ENCODE measurements around the gene PLXNC1.
A peak's percentile ranks its signal among the peaks of the same experiment; 100 is the strongest.

The PLXNC1 gene

DNA sequence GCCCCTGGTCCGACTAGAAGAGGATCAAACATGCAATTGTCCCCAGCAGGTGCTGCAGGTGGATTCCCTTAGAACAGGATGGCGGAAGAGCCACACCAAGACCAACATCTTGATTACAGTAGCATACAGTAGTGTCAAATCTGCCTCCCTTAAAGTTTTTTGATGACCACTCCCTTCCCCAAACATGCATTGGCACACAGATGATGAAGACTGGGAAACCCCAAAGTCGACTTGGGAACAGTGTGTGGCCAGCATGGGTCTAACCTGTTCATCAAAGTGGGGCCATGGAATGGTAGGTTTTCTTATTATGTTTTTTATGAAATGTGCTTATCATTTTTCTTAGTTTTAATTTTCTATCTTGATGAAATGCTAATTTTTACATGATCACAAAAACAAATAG is 8.8 kb downstream of the PLXNC1 start:
- DNase-seq = no peak

DNA sequence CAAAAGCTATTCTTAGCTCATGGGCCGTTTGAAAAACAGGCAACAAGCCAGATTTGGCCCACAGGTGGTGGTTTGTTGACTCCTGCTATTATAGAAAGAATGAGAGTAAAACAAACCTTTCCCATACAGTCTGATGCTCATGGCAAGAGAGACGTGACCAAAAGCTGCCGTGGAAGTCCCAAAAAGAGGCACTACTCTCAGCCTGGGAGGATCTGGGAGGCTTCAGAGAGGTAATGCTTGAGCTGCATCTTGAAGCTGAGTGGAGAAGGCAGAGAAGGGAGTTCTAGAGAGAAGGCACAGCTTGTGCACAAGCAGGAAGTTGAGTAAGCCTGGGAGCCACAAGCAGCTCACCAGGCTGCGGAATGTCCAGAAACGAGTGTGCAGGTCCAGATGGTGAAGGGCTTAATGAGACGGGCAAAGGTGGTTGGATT is 9.6 kb downstream of the PLXNC1 start:
- no peak for DNase-seq

DNA sequence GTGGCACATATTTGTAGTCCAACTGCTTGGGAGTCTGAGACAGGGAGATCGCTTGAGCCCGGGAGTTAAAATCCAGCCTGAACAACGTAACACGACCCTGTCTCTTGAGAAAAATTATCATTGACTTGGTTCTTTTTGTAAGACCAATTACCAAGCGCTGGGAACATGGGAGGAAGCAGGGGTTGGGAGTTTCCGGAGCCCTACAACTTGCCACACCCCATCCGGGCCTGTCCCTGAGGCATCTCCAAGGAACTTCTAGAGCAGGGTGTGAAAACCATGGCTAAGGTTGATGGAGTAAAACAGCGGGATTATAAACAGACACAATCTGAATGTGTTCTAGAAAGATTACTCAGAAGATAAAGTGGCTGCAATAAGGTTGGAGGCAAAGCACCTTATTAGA is 10.3 kb downstream of the PLXNC1 start:
- no peak for DNase-seq

DNA sequence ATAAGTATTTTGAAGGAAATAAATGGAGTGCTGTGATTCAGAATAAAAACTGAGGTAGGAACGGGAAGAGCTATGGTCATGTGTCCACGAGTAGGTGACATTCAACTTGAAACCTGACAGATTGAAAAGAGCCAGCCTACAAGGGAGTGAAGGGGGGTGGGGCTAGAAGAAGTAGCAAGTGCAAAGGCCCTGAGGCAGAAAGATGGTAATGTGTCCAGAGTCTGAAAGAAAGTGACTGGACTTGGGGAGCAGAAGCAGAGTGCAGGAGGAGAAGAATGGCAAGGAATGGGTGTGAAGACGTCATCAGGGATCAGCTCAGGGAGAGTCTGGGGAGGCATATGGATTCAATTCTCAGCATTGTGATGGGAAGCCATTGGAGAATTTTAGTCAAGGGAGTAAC is 13.7 kb downstream of the PLXNC1 start:
- DNase-seq = no peak

DNA sequence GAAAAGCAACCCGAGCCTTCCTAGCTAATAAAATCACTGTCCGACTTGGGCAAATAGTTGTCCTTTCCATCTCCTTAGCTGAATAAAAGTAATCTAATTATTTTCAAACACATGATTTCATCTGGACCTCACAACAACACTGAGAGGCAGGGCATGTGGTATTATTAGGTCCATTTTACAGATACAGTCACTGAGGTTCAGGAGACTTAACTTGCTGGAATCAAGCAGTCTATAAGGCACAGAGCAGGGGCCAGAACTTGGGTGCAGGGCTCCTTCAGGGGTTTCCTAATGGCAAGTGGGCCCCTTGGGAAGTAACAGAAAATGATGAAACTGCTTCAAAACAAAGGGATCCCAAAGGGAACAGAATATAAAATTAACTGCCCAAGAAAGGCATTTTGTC is 15.5 kb downstream of the PLXNC1 start:
- DNase-seq = no peak

DNA sequence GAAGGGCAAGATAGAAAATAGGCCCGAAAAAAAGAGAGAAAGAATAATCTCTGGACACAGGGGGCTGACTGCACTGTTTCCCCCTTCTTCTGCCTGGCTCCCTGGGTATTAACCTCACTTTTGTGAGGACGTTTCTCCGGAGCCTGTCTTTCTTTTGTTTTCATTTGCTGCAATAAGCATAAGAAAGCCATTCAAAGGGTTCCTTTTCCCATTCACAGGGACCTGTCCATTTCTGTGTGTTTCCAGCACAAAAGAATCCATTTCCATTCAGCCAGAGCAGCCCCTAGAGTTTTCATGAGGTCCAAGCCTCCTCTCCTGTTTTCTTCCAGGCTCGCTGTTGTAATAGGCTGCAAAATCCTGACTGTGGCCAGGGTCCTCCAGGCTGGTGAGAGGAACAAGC is 16.8 kb downstream of the PLXNC1 start:
- DNase-seq = no peak

DNA sequence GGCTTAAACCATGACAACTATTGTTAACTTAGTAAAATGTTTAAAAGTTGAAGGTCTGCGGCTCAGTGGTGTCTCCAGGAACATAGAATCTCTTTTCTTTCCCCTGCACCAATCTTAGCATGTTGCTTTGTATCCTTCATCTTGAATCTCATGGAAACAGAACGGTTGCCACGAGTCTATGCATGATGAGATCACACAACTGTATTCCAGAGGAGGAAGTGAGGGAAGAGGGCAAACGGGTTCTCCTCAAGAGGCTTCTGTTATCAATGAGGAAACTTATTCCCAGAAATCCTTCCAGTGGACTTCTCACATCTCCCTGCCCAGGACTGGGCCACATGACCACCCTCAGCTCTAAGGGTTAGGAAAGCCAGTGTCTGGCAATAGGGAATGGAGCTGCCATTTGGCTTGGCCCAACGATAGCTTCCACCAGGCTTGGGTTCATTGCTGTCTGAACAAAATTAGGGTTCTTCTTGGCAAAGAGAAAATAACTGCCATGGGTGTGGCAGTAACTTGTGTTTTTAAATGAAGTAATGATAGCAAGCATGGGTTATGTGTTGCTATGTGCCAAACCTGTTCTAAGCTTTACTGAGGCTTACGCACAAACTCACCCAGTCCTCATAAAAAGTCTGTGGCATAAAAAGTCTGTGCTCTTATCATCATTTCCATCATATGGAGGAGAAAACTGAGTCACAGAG is 17.4 kb downstream of the PLXNC1 start:
- DNase-seq = no peak

DNA sequence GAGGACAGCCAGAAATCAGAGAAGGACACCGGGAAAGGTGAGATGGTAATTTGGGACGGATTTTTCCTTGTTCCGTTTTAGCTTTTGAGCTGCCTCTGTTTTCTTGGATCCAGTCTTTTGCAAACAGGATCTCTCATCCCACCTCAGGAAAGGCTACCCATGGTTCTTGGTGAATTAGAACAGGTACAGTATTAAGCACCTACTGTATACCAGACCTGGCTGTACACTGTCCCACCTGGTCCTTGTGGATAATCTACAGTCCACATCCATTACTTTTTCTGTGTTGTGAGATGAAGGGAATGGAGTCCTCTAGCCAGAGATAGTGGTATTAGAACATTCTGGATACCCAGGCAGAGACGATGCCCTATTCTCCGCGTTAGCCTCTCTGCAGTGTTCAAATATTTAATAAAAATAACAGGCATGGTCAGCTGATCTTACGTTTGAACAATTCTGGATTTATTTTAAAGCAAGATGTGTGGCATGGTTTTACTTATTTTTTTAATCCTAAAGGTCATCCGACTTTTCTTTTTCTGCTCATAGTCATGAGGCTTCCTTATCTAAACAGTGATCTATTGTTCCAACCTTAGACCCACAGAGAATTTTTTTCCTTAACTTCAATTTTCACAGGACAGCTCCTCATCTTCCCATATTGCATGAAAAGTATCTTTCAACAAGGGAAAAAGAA is 18.8 kb downstream of the PLXNC1 start:
- DNase-seq = no peak

DNA sequence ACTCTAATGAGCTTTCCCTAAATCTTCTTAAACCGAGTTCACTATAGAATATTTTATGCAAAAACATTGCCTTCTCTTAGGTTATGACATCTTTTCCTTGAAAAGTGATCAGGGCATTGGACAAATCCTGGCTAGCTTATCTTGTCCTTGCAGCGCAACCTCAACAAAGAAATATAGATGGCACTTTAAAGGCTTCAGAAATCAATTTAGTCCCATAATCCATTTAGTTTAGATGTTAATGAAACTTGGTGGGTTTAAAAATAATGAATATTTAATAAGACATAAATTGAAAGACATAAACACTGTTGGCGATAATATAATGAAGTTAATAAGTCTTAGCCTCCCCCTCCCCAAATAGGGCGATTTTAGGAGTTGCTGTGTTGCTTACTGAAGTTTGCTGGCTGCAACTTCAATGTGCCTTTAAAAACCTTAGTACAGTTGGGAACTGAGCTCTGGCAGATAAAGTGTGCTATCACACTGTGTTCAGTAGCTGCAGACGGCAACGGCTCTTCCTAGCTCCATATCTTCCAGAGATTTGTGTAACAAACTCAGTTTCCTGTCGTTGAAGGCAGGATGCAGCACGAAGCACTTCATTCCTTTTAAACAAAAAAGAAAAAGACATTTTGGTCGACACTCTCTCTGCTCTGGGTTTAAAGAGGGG is 19.5 kb downstream of the PLXNC1 start:
- DNase-seq = no peak

DNA sequence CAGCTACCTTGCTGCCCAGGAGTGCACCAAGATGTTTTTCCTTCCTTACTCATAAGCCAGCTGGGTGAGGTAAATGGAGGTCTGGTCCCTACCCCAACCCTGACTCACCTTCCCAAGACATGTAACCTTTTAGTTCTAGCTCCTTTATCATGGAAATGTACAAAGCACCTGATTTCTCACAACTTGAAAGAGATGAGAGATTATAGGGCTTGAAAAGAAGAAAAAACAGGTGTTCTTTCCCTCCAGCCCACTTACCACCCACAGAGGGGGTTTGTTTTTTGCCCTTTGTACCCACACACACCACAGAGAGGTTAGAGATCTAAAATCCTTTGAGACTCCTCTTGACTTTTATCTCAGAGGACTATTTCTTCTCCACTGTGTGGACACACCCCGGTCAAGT is 21.1 kb downstream of the PLXNC1 start:
- DNase-seq = no peak

DNA sequence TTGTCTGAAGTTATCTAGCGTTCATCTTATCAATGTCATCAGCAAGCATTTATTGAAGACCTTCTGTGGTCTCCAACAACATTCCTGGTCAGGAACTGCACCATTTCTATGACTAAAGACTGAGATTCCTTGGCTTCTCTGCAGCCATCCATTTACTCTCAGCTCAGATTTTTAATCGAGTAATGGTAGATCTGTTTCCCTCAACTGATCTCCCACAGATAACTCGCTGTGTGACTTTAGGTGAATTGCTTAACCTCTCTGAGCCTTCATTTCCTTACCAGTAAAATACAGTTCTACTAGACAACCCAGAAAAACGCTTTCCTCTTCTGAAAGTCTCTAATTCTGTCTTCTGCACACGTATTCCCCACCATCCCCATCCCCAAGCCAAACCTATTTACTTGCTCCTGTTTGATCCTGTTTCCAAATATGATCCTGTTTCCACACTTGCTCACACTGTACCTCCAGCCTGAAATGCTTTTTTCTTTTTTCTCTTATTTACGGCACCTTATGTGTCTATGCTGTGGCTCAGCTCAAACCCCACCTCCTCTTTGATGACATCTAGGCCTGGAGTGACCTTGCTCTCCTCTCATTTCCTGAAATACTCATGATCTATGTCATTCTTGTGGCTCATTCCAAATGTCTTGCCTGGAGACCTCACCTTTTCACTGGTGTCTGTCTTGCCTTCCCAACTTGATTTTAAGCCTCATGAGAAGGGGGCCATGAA is 21.8 kb downstream of the PLXNC1 start:
- DNase-seq = no peak

DNA sequence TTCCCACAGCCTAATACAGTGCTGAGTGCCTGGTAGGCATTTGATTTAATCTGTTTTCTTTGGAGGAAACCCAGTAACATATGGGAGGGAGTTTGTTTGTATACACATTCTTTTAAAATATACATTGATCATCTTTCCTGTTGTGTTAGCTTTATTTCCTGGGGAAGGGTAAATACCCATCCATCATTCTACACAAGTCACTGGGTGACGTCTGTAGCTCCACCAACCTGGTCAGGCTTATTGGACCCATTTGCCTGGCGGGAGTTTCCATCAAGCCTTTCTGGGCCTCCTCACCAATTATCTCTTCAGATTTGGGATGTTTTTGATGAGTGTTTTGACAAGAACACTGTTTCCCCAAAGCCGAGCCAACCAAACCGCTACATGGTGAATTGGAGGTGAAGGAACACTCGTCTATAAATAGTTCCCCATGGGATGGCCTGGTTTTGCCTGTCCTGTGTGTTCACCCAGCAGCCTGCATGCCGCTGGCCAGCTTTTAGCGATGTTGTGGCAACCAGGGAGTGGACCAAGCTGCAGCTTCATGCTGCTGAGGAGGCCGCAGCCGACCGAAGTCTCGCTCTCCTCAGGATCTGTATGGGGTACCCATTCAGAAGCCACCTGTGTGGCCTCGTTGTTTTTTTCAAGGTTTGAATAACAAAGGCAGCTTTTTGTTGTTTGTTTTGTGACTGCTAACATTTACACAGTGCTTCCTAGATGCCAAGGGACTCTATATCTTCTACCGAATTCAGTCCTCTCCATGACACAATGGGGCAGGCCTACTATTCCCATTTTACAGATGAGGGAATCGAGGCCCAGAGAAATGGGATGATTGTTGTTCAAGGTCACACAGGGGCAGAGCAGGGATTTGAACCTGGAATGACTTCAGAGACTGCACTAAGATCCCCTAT is 22.6 kb downstream of the PLXNC1 start:
- DNase-seq = no peak

DNA sequence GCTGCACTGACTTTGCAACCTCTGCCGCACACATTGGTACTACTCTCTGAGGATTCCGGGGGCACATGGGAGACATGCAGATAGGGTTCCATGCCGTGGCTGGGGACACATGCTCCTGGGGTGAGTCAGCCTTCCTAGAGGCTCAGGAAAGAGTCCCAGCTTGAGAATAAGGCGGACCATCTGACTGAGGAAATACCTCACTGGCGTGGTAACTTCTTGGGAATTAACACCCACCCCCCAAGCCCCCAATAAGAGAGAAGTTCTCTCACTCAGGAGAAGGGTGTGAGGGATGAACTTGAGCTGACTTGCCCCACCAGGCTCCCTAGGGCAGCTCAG is 23.2 kb downstream of the PLXNC1 start:
- no peak for DNase-seq

DNA sequence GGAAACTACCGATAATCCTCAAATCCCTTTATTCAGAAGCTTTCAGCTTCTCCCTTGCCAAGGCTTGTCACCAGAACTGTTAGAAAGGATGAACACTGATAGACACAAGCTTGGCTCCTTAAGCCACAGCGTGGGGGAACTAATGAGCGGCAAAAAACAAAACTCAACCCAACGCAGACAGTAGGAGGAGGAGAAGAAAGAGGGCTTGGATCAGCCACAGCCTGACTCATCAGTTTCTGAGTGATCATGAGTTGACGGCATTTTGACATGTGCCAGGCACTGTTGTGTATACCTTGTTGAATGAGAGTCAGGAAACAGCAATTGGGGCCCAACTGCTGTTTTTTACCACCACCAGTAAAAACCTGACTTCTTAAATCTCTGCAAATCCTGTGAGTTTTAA is 23.7 kb downstream of the PLXNC1 start:
- peak in 1 of 58 donors; percentile 8 for DNase-seq

DNA sequence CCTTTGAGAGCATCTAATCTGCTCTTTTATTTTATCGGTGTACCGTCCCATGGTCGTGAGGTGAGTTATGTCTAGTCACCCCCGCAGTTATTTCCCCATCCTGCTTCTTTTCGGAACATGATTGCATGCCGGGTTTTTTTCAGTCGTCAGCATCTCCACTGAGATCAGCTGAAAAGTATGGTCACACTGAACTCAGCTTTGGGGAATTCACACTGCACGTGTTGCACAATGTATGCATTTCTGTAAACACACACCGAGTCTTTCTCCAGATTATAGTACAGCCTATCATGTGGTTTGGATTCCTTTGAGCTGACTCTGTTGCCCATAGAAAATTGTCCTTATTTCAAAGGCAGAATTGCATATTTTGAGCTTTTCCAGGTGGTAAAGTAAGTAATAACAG is 24.6 kb downstream of the PLXNC1 start:
- DNase-seq = peak in 1 of 58 donors; percentile 6

DNA sequence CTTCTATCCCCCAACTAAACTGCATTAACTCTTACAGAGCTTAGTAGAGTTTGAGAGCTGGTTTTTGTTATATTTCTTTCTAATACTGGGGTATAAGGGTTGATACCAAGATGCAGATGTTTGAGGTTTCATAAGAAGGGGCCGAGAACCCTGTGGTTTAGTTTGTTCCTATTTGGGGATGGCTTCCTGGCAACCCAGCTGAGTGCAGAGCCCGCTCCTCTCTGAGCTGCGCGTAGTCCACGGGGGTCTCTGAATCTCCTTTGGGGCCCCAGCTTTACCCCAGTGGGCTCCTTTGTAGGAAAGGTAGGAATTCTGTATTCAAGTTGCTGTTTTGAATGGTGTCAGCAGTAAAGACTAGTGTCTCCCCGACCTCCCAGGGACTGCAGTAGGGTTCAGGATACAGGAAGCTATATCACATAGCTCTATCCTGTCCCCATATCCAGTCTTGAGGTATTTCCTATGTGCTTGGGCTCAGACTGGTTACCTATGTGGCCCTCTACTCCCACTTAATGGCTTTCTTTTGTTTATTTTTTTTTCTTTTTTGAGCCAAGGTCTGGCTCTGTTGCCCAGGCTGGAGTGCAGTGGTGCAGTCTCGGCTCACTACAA is 25.4 kb downstream of the PLXNC1 start:
- DNase-seq = no peak

DNA sequence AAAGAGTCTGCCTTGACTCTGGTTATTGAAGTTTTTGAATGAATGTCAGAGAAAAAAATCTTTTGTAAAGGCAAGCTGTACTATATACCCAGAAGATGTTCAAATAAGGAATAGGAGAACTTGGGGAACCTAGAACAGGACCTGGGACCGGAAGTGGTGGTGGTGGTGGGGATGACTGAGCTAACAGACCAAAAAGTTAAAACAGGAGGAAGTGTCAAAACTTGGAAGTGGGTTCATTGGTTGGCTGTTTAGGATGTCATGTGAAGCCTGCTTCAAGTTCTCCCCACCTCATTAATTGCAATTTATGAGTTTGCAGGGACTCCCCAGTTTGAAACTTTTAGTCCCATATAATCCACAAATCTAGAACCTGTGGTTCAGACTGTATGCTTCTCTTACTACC is 26.2 kb downstream of the PLXNC1 start:
- DNase-seq = no peak

DNA sequence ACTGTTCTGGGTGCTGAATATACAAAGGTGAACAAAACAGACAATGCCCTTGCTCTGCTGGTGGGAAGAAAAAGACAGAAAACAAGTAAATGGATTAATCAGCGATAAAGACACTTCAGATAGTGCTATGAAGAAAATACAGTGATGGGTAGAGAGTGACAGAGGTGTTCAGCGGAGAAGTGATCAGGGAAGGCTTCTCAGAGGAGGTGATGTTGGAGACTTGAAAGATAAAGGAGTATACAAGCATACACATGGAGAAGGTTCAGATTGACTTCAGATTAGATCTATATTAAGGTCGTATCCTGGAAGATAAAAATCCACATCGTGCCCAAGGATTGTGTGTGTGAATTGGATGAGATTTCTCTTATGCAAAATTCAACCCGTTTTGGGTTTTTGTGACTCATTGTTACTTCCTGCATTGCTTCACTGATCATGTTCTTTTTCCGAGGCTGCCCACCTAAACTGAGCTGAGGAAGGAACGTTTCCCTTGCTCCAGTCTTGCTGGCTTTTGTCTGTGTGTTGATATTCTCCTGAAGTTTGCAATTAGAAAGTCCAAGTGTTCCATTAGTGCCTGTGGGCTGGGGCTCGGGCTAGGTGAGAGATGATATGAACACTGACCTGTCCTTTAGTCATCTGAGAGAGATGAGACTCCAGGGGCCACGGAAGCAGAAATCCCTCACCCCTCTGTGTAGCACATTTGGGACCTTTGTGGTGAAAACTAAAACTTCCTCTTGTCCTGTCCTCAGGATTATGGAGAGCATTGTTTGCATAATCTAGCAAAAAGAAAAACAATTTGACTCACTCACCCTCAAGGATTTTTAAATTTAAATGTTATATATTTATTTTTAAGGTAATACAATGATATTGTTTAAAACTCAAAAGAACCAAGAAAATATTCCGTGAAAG is 27.6 kb downstream of the PLXNC1 start:
- DNase-seq = peak in 4 of 58 donors; percentile 13 to 37 (median 14)

DNA sequence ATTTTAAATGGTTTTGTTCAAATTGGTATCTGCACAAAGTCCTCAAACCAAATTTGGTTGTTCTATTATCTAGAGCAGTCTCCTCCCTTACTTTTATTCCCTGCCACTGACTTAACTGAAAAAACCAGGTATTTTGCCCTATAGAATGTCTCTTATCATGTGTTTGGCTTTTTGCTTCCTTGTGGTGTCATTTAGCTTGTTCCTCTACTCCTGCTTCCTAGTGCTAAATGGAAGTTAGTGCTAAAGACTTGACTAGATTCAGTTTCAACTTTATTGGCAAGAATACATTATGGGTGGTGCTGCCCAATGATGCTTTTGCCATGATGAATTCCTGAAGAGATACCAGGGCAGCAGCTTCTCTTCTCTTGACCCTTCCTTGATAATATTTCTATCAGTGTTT is 29.7 kb downstream of the PLXNC1 start:
- no peak for DNase-seq

DNA sequence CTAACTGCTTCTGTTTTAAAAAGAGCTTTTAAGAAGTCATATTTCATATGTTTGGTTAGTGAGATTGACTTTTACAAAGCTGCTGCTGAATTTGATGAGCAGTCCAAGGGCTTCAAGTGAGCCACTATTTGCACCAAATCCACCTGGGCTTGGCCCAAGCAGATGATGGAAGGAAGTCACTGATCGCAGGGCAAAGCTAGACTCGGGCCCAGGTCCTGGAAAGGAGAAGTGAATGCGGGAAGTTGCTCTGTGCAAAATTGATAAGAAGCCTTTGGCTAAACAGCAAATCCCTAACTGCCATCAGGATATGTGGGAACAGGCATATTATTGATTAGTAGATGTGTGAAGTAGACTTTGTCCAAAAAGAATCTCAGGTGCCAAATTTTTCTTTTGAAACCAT is 30.5 kb downstream of the PLXNC1 start:
- no peak for DNase-seq
